SU-DHL-6 (cell line): ENCODE results near the gene DPAGT1.

ENCODE experiments used
- H2AFZ ChIP-seq: fragments of 200-600 bp; sonication (generic); 2 replicates; pipeline ENCODE4 v1.6.1; 2014; ENCODE audit warnings: low read depth, mild to moderate bottlenecking, moderate library complexity, mixed read lengths, antibody characterized with exemption, low read length; ENCODE audit not compliant: severe bottlenecking
- H3F3A ChIP-seq: fragments of 200-600 bp; shearing (Covaris generic); 2 replicates; pipeline ENCODE4 v1.6.0; 2016; ENCODE audit warnings: antibody characterized with exemption, mild to moderate bottlenecking; ENCODE audit not compliant: insufficient read depth
- H3K27ac ChIP-seq: fragments of 200-600 bp; sonication (generic); 2 replicates; pipeline ENCODE4 v1.5.1; 2016; ENCODE audit warnings: low read depth, mild to moderate bottlenecking, low read length, moderate library complexity, mixed read lengths
- H3K27me3 ChIP-seq: fragments of 200-600 bp; sonication (generic), shearing (Covaris generic); 2 replicates; pipeline ENCODE4 v1.6.0; 2014; ENCODE audit warnings: mild to moderate bottlenecking, low read length
- H3K36me3 ChIP-seq: fragments of 200-600 bp; sonication (generic); 2 replicates; pipeline ENCODE4 v1.6.1; 2014; ENCODE audit warnings: mild to moderate bottlenecking, low read length, mixed read lengths
- H3K4me2 ChIP-seq: fragments of 300-600, 200-600 bp; shearing (Covaris generic), sonication (generic); 2 replicates; pipeline ENCODE4 v1.6.0; 2014; ENCODE audit warnings: low read length, low read depth, mild to moderate bottlenecking; ENCODE audit not compliant: poor library complexity, severe bottlenecking
- H3K4me3 ChIP-seq: fragments of 200-600 bp; sonication (generic); 2 replicates; pipeline ENCODE4 v1.5.1; 2014; ENCODE audit warnings: antibody characterized with exemption, low read length, mild to moderate bottlenecking, mixed read lengths; ENCODE audit not compliant: insufficient read depth, poor library complexity, severe bottlenecking
- H3K79me2 ChIP-seq: fragments of 200-600 bp; sonication (generic); 2 replicates; pipeline ENCODE4 v1.6.1; 2014; ENCODE audit warnings: mild to moderate bottlenecking, low read length, moderate library complexity; ENCODE audit not compliant: insufficient read depth
- H3K9ac ChIP-seq: fragments of 200-600 bp; sonication (generic); 2 replicates; pipeline ENCODE4 v1.7.0; 2014; ENCODE audit warnings: mild to moderate bottlenecking, low read length
- H3K9me2 ChIP-seq: fragments of 200-600 bp; sonication (generic); replicated peaks from 2 replicates; pipeline ENCODE4 v1.6.1; 2014; ENCODE audit warnings: low read length; ENCODE audit not compliant: insufficient read depth
- H3K9me3 ChIP-seq: fragments of 200-600 bp; sonication (generic); 2 replicates; pipeline ENCODE4 v1.6.1; 2014; ENCODE audit warnings: low read length, mixed read lengths; ENCODE audit not compliant: insufficient read depth
- H4K20me1 ChIP-seq: fragments of 200-600 bp; sonication (generic); 2 replicates; pipeline ENCODE4 v1.6.1; 2014; ENCODE audit warnings: low read depth, mild to moderate bottlenecking, antibody characterized with exemption, low read length, moderate library complexity, mixed read lengths
- CTCF ChIP-seq: fragments of 200-600 bp; sonication (generic); IDR thresholded peaks from one replicate; pipeline ENCODE4 v1.5.1; 2017; ENCODE audit warnings: antibody characterized with exemption, mild to moderate bottlenecking, low read length, moderate library complexity; ENCODE audit not compliant: insufficient read depth, poor library complexity, severe bottlenecking
- EZH2phosphoT487 ChIP-seq: fragments of 200-600 bp; sonication (generic), shearing (Covaris generic); conservative IDR thresholded peaks from 2 replicates; pipeline ENCODE4 v1.6.1; 2018; ENCODE audit warnings: mild to moderate bottlenecking, antibody characterized with exemption, low read length, moderate library complexity, mixed read lengths

The DPAGT1 gene

GRCh38 chr11:119087123-119087522 is 14.5 kb downstream of the DPAGT1 start:
- H3K27ac ChIP-seq, result no peak overlapping the region
- H3K36me3 ChIP-seq, result no peaks in the 10 kb centered on the region
- no peak overlapping the region for H3K9ac ChIP-seq
- TF ChIP-seq EZH2phosphoT487 (no peak), CTCF (no peak)
- no peaks in the 10 kb centered on the region for H3K9me2 ChIP-seq
- H3F3A ChIP-seq, result peaks cover 30% of the 10 kb centered on the region
- peaks cover 11% of the 10 kb centered on the region for H3K79me2 ChIP-seq
- H3K4me3 ChIP-seq, result no peak overlapping the region
- no peaks in the 10 kb centered on the region for H4K20me1 ChIP-seq
- H2AFZ ChIP-seq, result no peak overlapping the region
- no peak overlapping the region for H3K4me2 ChIP-seq
- no peaks in the 10 kb centered on the region for H3K9me3 ChIP-seq
- no peaks in the 10 kb centered on the region for H3K27me3 ChIP-seq

GRCh38 chr11:119085437-119085847 is 16.2 kb downstream of the DPAGT1 start:
- Histone ChIP-seq H3K4me2 (peak overlapping the region; percentile 74), H3K9me3 (no peaks in the 10 kb centered on the region), H3K36me3 (no peaks in the 10 kb centered on the region), H3K27ac (peak overlapping the region; percentile 83), H4K20me1 (no peaks in the 10 kb centered on the region), H3K79me2 (peaks cover 11% of the 10 kb centered on the region), H3K9me2 (no peaks in the 10 kb centered on the region), H3F3A (0 out of 2 replicates have a peak, but pooled peaks cover 13% of the 10 kb centered on the region), H3K9ac (peak overlapping the region; percentile 74), H3K4me3 (peak overlapping the region; percentile 68), H2AFZ (no peak overlapping the region), H3K27me3 (no peaks in the 10 kb centered on the region)
- no peak for TF ChIP-seq EZH2phosphoT487
- TF ChIP-seq CTCF, result no peak

- Histone ChIP-seq H3K36me3 (no peaks in the 10 kb centered on the region), H3K9me2 (no peaks in the 10 kb centered on the region), H3K4me2 (peak within 1 kb of the TSS; percentile 74), H4K20me1 (no peaks in the 10 kb centered on the region), H3K79me2 (peaks cover 11% of the 10 kb centered on the region), H3K27ac (peak within 1 kb of the TSS; percentile 83), H3K9me3 (no peaks in the 10 kb centered on the region), H3K4me3 (peak within 1 kb of the TSS; percentile 68), H3K9ac (peak within 1 kb of the TSS; percentile 74), H3K27me3 (no peaks in the 10 kb centered on the region), H3F3A (0 out of 2 replicates have a peak, but pooled peaks cover 8% of the 10 kb centered on the region), H2AFZ (peak within 1 kb of the TSS; percentile 88)
- TF ChIP-seq CTCF (no peak), EZH2phosphoT487 (no peak)
Observed at GRCh38 chr11:119084663-119085436, 16.8 kb downstream of the DPAGT1 start, which contains the start of gene HMBS. Gene HMBS (plus strand): TSS chr11:119084881. CDS start chr11:119085034, 153 bp downstream.
